Prostate gland (tissue), 2 donors: Measurements from ENCODE around the gene TELO2.

Experiments used
- POLR2AphosphoS5 ChIP-seq: sonication (generic); formaldehyde crosslinking; IDR thresholded peaks from one replicate; pipeline ENCODE4 v1.6.1; 2017; ENCODE audit warnings: antibody characterized with exemption
- TF ChIP-seq, protein P1 (sequence below), 4 experiments: fragments of 200-600 bp in 2 of 4; fragments of 450-650 bp in 2 of 4; sonication (generic) in 2 of 4; IDR thresholded peaks; 1 replicate in 3 of 4; 2 replicates in 1 of 4; pipeline ENCODE4 v1.5.1; 2016 to 2019; ENCODE audit warnings: antibody characterized with exemption in 4 of 4, mild to moderate bottlenecking in 2 of 4, moderate library complexity in 2 of 4

DNA sequence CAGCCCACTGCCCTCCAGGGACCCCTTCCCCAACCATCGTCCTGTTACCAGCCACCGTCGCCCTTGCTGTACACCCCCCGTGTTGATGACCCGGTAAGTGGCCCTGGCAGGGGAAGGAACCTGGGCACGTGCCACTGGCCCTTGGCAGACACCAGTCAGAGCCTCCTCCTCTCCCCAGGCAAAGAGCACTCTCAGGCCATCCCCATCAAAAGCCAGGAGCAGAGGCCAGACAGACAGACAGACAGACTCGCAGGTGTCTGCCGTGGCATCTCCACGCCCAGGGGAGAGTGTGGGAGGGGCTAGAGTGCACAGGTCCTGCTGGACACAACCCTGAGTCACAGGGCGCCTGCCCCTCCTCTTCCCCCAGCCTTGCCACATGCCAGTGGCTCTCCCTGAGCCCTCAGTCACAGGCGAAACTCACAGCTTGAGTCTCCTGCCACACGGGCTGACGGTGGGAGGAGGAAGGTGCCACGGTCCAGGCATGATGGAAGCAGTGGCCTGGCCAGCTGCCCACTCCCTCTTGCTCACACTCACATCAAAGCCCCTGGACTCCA, 26.1 kb upstream of the TELO2 start:
- TF ChIP-seq, protein P1, sequence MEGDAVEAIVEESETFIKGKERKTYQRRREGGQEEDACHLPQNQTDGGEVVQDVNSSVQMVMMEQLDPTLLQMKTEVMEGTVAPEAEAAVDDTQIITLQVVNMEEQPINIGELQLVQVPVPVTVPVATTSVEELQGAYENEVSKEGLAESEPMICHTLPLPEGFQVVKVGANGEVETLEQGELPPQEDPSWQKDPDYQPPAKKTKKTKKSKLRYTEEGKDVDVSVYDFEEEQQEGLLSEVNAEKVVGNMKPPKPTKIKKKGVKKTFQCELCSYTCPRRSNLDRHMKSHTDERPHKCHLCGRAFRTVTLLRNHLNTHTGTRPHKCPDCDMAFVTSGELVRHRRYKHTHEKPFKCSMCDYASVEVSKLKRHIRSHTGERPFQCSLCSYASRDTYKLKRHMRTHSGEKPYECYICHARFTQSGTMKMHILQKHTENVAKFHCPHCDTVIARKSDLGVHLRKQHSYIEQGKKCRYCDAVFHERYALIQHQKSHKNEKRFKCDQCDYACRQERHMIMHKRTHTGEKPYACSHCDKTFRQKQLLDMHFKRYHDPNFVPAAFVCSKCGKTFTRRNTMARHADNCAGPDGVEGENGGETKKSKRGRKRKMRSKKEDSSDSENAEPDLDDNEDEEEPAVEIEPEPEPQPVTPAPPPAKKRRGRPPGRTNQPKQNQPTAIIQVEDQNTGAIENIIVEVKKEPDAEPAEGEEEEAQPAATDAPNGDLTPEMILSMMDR (IDR thresholded peaks at IDR 0.05) = no peak
- TF ChIP-seq POLR2AphosphoS5 = no peak
